CD14-positive monocyte (primary cell): ENCODE data around the gene SELENOM. TPM values are rescaled to one million over a fixed set of nuclear protein-coding genes. Genes with fewer than 3 reads are reported as not detected.
"Not testable (repeated sequence)": the region's sequence is repeated elsewhere in the genome, so short reads cannot be mapped to it uniquely, and the experiment has no call there.

ENCODE experiments used
- DNase-seq, 3 donors: peaks; one replicate each; pipeline ENCODE4 v3.0.0-alpha.2; 2011 to 2022
- H2AFZ ChIP-seq: 2 replicates; pipeline ENCODE4 v1.6.0; 2012; ENCODE audit warnings: mild to moderate bottlenecking, low read depth, low read length, inconsistent platforms; ENCODE audit not compliant: insufficient read depth, poor library complexity, severe bottlenecking
- H3K27ac ChIP-seq, 2 donors: 1 replicate in 1 of 2; 2 replicates in 1 of 2; pipeline ENCODE4 v1.5.1; 2012 to 2013; ENCODE audit warnings: low read length in 2 of 2, control low read depth in 1 of 2, inconsistent platforms in 1 of 2, low read depth in 1 of 2, mild to moderate bottlenecking in 1 of 2
- H3K27me3 ChIP-seq, 2 donors: one replicate each; pipeline versions ENCODE4 v1.6.0 to v1.6.1; 2011 to 2013; ENCODE audit warnings: low read length in 2 of 2; ENCODE audit not compliant: control insufficient read depth in 2 of 2, insufficient read depth in 2 of 2
- H3K36me3 ChIP-seq, 2 donors: replicated peaks in 1 of 2; 1 replicate in 1 of 2; 2 replicates in 1 of 2; pipeline versions ENCODE4 v1.5.1 to v1.6.1; 2012 to 2013; ENCODE audit warnings: low read length in 2 of 2, control low read depth in 1 of 2, inconsistent platforms in 1 of 2, mild to moderate bottlenecking in 1 of 2; ENCODE audit not compliant: insufficient read depth in 2 of 2, control insufficient read depth in 1 of 2
- H3K4me1 ChIP-seq, 2 donors: 1 replicate in 1 of 2; 2 replicates in 1 of 2; pipeline versions ENCODE4 v1.5.1 to v1.6.1; 2012 to 2013; ENCODE audit warnings: low read length in 2 of 2, control low read depth in 1 of 2, inconsistent platforms in 1 of 2, mild to moderate bottlenecking in 1 of 2, moderate library complexity in 1 of 2; ENCODE audit not compliant: insufficient read depth in 2 of 2, control insufficient read depth in 1 of 2
- H3K4me2 ChIP-seq: replicated peaks from 2 replicates; pipeline ENCODE3; 2012; ENCODE audit warnings: low read length, moderate library complexity, mild to moderate bottlenecking; ENCODE audit not compliant: poor library complexity, severe bottlenecking; ENCODE audit errors: extremely low read depth
- H3K4me3 ChIP-seq, 3 experiments: fragments of 200-600 bp in 1 of 3; sonication (generic) in 1 of 3; replicated peaks in 1 of 3; 1 replicate in 2 of 3; 2 replicates in 1 of 3; pipeline ENCODE4 v1.5.1; 2011 to 2013; ENCODE audit warnings: low read length in 3 of 3, mild to moderate bottlenecking in 3 of 3, control low read depth in 2 of 3, low read depth in 2 of 3, inconsistent platforms in 1 of 3, moderate library complexity in 1 of 3
- H3K79me2 ChIP-seq: 2 replicates; pipeline ENCODE4 v1.6.0; 2012; ENCODE audit warnings: mild to moderate bottlenecking, control low read depth, inconsistent platforms, low read length, moderate library complexity; ENCODE audit not compliant: insufficient read depth
- H3K9ac ChIP-seq: 2 replicates; pipeline ENCODE4 v1.6.0; 2017; ENCODE audit warnings: low read length, mild to moderate bottlenecking; ENCODE audit not compliant: insufficient read depth, poor library complexity, severe bottlenecking
- H3K9me3 ChIP-seq, 2 donors: replicated peaks in 1 of 2; 1 replicate in 1 of 2; 2 replicates in 1 of 2; pipeline versions ENCODE4 v1.5.1 to v1.6.1; 2012 to 2013; ENCODE audit warnings: low read length in 2 of 2, control low read depth in 1 of 2; ENCODE audit not compliant: control insufficient read depth in 1 of 2, insufficient read depth in 1 of 2
- H4K20me1 ChIP-seq: 2 replicates; pipeline ENCODE4 v1.6.0; 2012; ENCODE audit warnings: mild to moderate bottlenecking, low read length, control low read depth, moderate library complexity; ENCODE audit not compliant: insufficient read depth
- H3K27ac Mint-ChIP-seq, 7 donors: one replicate each; pipeline ENCODE4 v1.8.0; 2020; ENCODE audit warnings: mild to moderate bottlenecking in 7 of 7, mixed read lengths in 7 of 7, moderate library complexity in 6 of 7, inconsistent platforms in 2 of 7
- H3K27me3 Mint-ChIP-seq, 3 donors: one replicate each; pipeline ENCODE4 v1.8.0; 2021 to 2022; ENCODE audit warnings: low read depth in 3 of 3, mild to moderate bottlenecking in 3 of 3, mixed read lengths in 3 of 3, moderate library complexity in 3 of 3, inconsistent platforms in 1 of 3
- H3K36me3 Mint-ChIP-seq, 2 donors: one replicate each; pipeline ENCODE4 v1.8.0; 2020; ENCODE audit warnings: mixed read lengths in 2 of 2, inconsistent platforms in 1 of 2, mild to moderate bottlenecking in 1 of 2
- H3K4me1 Mint-ChIP-seq: one replicate; pipeline ENCODE4 v1.8.0; 2020; ENCODE audit warnings: mild to moderate bottlenecking, mixed read lengths
- H3K4me3 Mint-ChIP-seq, 2 donors: one replicate each; pipeline ENCODE4 v1.8.0; 2020; ENCODE audit warnings: mild to moderate bottlenecking in 2 of 2, mixed read lengths in 2 of 2, moderate library complexity in 1 of 2
- H3K9me3 Mint-ChIP-seq, 7 donors: one replicate each; pipeline ENCODE4 v1.8.0; 2020 to 2022; ENCODE audit warnings: mixed read lengths in 7 of 7, mild to moderate bottlenecking in 6 of 7, moderate library complexity in 6 of 7, inconsistent platforms in 2 of 7
- CTCF ChIP-seq: fragments of 200-600 bp; IDR thresholded peaks from one replicate; pipeline ENCODE4 v1.8.0; 2022; ENCODE audit warnings: antibody characterized with exemption, mild to moderate bottlenecking
- WGBS: methylation state at CpG from one replicate; pipeline ENCODE4 v1.1.5; 2013; ENCODE audit warnings: missing lambda C conversion rate; ENCODE audit not compliant: insufficient coverage; 5-methylcytosine and 5-hydroxymethylcytosine counted together
- intact Hi-C, 2 donors: fragments of 100-400 bp; cut with micrococcal nuclease; formaldehyde crosslinking; loops; one replicate each; pipeline versions ENCODE4 v1.15.0 to v1.15.1; 2023
- polyA plus RNA-seq, 3 donors: library from polyadenylated mRNA; depleted of rRNA in 1 of 3; unstranded in 2 of 3; stranded (reverse) in 1 of 3; fragments of 300-500 nt in 2 of 3; fragments of >200 nt in 1 of 3; fragmentation: Illumina TruSeq in 2 of 3; gene quantifications; 1 replicate in 2 of 3; 2 replicates in 1 of 3; pipeline ENCODE4 v1.2.3, GENCODE V29; 2012 to 2021

The SELENOM gene
- polyA plus RNA-seq, 3 donors = 3.2 to 7.6 (median 3.4) TPM

DNA sequence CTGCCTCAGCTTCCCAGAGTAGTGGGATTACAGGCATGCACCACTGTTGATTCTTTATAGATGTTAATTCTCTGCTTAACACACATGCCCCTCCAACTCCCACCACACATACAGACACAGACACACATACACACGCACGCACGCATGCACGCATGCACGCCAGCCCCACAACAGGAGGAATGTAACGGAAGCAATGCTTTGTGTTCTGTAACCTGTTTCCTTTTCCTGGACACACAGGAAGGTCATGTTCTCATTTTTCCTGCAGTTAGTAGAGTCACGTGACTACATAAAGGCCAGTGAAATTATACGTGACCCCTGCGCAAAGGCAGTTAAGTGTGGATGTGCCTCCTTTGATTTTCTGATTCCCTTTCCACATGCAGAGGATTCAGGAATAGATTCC lies 34.2 kb downstream of the SELENOM start:
- H3K4me3 Mint-ChIP-seq, H4K20me1 ChIP-seq, H3K9me3 ChIP-seq, DNase-seq, H3K9me3 Mint-ChIP-seq, H3K4me3 ChIP-seq, H3K9ac ChIP-seq, H3K27ac Mint-ChIP-seq, H3K27ac ChIP-seq, H3K27me3 Mint-ChIP-seq, H3K36me3 Mint-ChIP-seq, H3K36me3 ChIP-seq, H2AFZ ChIP-seq, intact Hi-C loops, H3K4me2 ChIP-seq, H3K4me1 ChIP-seq, H3K79me2 ChIP-seq, H3K27me3 ChIP-seq, H3K4me1 Mint-ChIP-seq: not testable (repeated sequence)
- no CpG with 5 or more reads among the region's 9 CpGs for WGBS

DNA sequence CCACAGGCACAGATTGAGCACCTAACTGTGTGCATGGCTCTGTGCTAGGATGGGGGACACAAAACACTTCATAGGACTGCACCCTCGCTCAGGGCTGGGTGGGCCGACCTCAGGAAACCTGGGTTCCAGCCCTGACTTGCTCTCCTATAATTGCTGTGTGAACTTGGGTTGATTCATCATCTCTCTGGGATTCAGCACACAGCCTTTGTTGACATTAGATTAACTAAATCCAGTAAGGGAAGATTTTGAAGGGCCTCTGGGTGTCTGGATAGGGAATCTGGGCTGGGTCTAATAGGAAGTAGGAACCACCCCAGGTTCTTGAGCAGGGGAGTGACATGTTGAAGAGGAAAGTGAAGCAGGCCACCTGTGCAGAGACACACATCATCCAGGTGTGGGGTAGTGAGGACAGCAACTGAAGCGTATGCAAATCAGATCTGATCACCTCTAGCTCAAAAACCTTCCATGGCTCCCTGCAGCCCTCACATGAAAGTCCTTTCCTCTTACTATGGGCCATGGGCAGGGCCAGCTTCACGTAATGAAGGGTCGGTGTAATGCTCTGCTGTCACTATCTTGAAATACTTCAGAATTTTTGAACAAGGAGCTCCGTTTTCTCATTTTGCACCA lies 37.6 kb downstream of the SELENOM start:
- H3K4me2 ChIP-seq, H3K27me3 Mint-ChIP-seq, H3K36me3 Mint-ChIP-seq, H3K4me1 ChIP-seq, H3K27ac ChIP-seq, H3K4me1 Mint-ChIP-seq, H3K4me3 Mint-ChIP-seq, H3K9me3 Mint-ChIP-seq, H3K4me3 ChIP-seq, H3K27ac Mint-ChIP-seq, H3K9ac ChIP-seq, H3K79me2 ChIP-seq, H3K36me3 ChIP-seq, H4K20me1 ChIP-seq, H3K9me3 ChIP-seq, DNase-seq, H2AFZ ChIP-seq, intact Hi-C loops, H3K27me3 ChIP-seq: not testable (repeated sequence)
- 100% methylated on average over 3 of the region's 6 CpGs for WGBS

DNA sequence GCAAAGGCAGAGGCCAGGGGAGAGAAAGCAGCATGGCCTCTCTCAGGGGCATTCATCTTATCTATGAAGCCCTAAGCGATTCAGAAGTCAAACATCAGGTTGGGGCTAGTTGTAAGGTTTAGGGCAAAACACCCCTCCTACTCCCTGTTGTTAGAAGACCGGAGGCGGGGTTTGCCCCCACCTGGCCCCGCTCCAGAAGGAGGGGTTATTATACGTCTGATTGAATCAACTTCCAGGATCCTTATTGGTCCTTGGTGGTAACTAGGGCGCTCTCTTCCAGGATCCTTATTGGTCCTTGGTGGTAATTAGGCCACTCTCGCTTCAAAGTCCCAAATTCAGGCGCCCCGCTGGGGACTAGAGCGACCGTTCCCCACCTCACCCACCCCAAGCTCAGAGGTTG lies 38.4 kb downstream of the SELENOM start:
- DNase-seq = no peak
- peaks cover 0 to 3% (median under 1%) of the 10 kb centered on the region in 7 donors for H3K9me3 Mint-ChIP-seq
- no peak overlapping the region for H2AFZ ChIP-seq
- no peaks in the 10 kb centered on the region for H3K36me3 Mint-ChIP-seq
- peaks cover 2% of the 10 kb centered on the region for H3K4me1 Mint-ChIP-seq
- peaks cover 0 to 4% (median 4%) of the 10 kb centered on the region in 3 donors for H3K27me3 Mint-ChIP-seq
- intact Hi-C loops = no loop called here
- no peak overlapping the region for H3K4me3 Mint-ChIP-seq
- H3K27me3 ChIP-seq = no peaks in the 10 kb centered on the region
- WGBS = no CpG with 5 or more reads among the region's 11 CpGs
- no peaks in the 10 kb centered on the region for H3K4me1 ChIP-seq
- H3K9ac ChIP-seq = no peak overlapping the region
- H3K4me3 ChIP-seq = no peak overlapping the region
- H3K79me2 ChIP-seq = no peaks in the 10 kb centered on the region
- no peak overlapping the region for H3K27ac ChIP-seq
- H4K20me1 ChIP-seq = no peaks in the 10 kb centered on the region
- no peak overlapping the region for H3K4me2 ChIP-seq
- no peak overlapping the region for H3K27ac Mint-ChIP-seq
- no peaks in the 10 kb centered on the region for H3K9me3 ChIP-seq
- no peak for TF ChIP-seq CTCF
- no peaks in the 10 kb centered on the region for H3K36me3 ChIP-seq
